Measurements from ENCODE around the gene R3HDM2.
"Not testable (repeated sequence)": the region's sequence is repeated elsewhere in the genome, so short reads cannot be mapped to it uniquely, and the experiment has no call there.

R3HDM2 gene

GRCh38 chr12:57452181-57452936 lies 21.5 kb upstream of the R3HDM2 start:
- DNase-seq, result no peak

GRCh38 chr12:57451233-57451778 lies 20.5 kb upstream of the R3HDM2 start:
- DNase-seq, result no peak

GRCh38 chr12:57450057-57450456 lies 19.2 kb upstream of the R3HDM2 start:
- no peak for DNase-seq

- no peak for DNase-seq
These were observed 18.5 kb upstream of the R3HDM2 start for GRCh38 chr12:57449375-57449774.

- DNase-seq, result no peak
These were observed 17.8 kb upstream of the R3HDM2 start for GRCh38 chr12:57448669-57449068.

GRCh38 chr12:57446292-57446960 lies 15.6 kb upstream of the R3HDM2 start:
- no peak for DNase-seq

GRCh38 chr12:57444744-57445143 lies 13.9 kb upstream of the R3HDM2 start:
- DNase-seq, result no peak

GRCh38 chr12:57444337-57444736 lies 13.5 kb upstream of the R3HDM2 start:
- not testable (repeated sequence) for DNase-seq

- DNase-seq, result no peak
These were observed 11.1 kb upstream of the R3HDM2 start for GRCh38 chr12:57441846-57442427.

- DNase-seq, result not testable (repeated sequence)
These were observed 10.6 kb upstream of the R3HDM2 start for GRCh38 chr12:57441393-57441792.

GRCh38 chr12:57439762-57440266 lies 9.0 kb upstream of the R3HDM2 start:
- DNase-seq, result no peak

- no peak for DNase-seq
These were observed 7.6 kb upstream of the R3HDM2 start for GRCh38 chr12:57438400-57438799.

- DNase-seq, result no peak
These were observed 4.5 kb upstream of the R3HDM2 start for GRCh38 chr12:57435293-57435692.

- no peak for DNase-seq
These were observed 3.8 kb upstream of the R3HDM2 start, which contains the start of gene INHBC for GRCh38 chr12:57434517-57435223. Gene INHBC (plus strand): TSS chr12:57434784. CDS start chr12:57434887, 103 bp downstream.

GRCh38 chr12:57433370-57433769 lies 2.5 kb upstream of the R3HDM2 start:
- no peak for DNase-seq

- DNase-seq, result no peak
These were observed 878 bp upstream of the R3HDM2 start for GRCh38 chr12:57431654-57432188.

- peak; percentile 64 for DNase-seq
These were observed 522 bp downstream of the R3HDM2 start for GRCh38 chr12:57430112-57430930.

- no peak for DNase-seq
These were observed 1.3 kb downstream of the R3HDM2 start for GRCh38 chr12:57429473-57430111.

- no peak for DNase-seq
These were observed 1.9 kb downstream of the R3HDM2 start for GRCh38 chr12:57428965-57429364.

GRCh38 chr12:57426948-57427347 lies 3.9 kb downstream of the R3HDM2 start:
- DNase-seq, result not testable (repeated sequence)

- DNase-seq, result no peak
These were observed 10.4 kb downstream of the R3HDM2 start for GRCh38 chr12:57420482-57420881.

All from stimulated activated naive CD4-positive, alpha-beta T cell treated with Interleukin-2 at 50 U/mL for 16 hours (primary cell).